GM21367 (cell line): ENCODE data around the gene MBD2.
"Not testable (repeated sequence)": the region's sequence is repeated elsewhere in the genome, so short reads cannot be mapped to it uniquely, and the experiment has no call there.

Experiments used
- ATAC-seq: cut with Tn5 transposase; IDR thresholded peaks from one replicate; pipeline ENCODE4 v1.9.1; 2021; ENCODE audit not compliant: unreplicated experiment

The MBD2 gene

GRCh38 chr18:54224379-54225014 is at the start of gene MBD2:
Gene MBD2, minus strand, starts transcription at chr18:54224669. Its CDS starts 110 bp downstream, at chr18:54224559.
- ATAC-seq: peak; percentile 91

GRCh38 chr18:54269893-54270844 is 45.7 kb upstream of the MBD2 start:
- peak; percentile 29 for ATAC-seq

- ATAC-seq: no peak
Observed at GRCh38 chr18:54268751-54269150, 44.3 kb upstream of the MBD2 start.

GRCh38 chr18:54267701-54268100 is 43.2 kb upstream of the MBD2 start:
- ATAC-seq: no peak

GRCh38 chr18:54263904-54264336 is 39.5 kb upstream of the MBD2 start:
- ATAC-seq: peak; percentile 66

GRCh38 chr18:54261894-54262293 is 37.4 kb upstream of the MBD2 start:
- peak; percentile 70 for ATAC-seq

- ATAC-seq: peak; percentile 28
Observed at GRCh38 chr18:54260396-54261072, 36.1 kb upstream of the MBD2 start.

GRCh38 chr18:54257818-54258217 is 33.3 kb upstream of the MBD2 start:
- not testable (repeated sequence) for ATAC-seq

- ATAC-seq: no peak
Observed at GRCh38 chr18:54257015-54257414, 32.5 kb upstream of the MBD2 start.

- no peak for ATAC-seq
Observed at GRCh38 chr18:54255141-54255540, 30.7 kb upstream of the MBD2 start.

- no peak for ATAC-seq
Observed at GRCh38 chr18:54254265-54254758, 29.8 kb upstream of the MBD2 start.

- ATAC-seq: no peak
Observed at GRCh38 chr18:54251606-54252390, 27.3 kb upstream of the MBD2 start.

- peak; percentile 75 for ATAC-seq
Observed at GRCh38 chr18:54250846-54251261, 26.4 kb upstream of the MBD2 start.

- ATAC-seq: no peak
Observed at GRCh38 chr18:54247511-54248175, 23.2 kb upstream of the MBD2 start.

- ATAC-seq: no peak
Observed at GRCh38 chr18:54242327-54242726, 17.9 kb upstream of the MBD2 start.

- ATAC-seq: no peak
Observed at GRCh38 chr18:54241483-54241882, 17.0 kb upstream of the MBD2 start.

GRCh38 chr18:54240629-54241107 is 16.2 kb upstream of the MBD2 start:
- no peak for ATAC-seq

- no peak for ATAC-seq
Observed at GRCh38 chr18:54239601-54240000, 15.1 kb upstream of the MBD2 start.

- no peak for ATAC-seq
Observed at GRCh38 chr18:54239091-54239490, 14.6 kb upstream of the MBD2 start.
